CD4-positive, alpha-beta T cell treated with Interleukin-6 at 100 ng/mL for 8 hours (primary cell): Measurements from ENCODE around the gene VWA5A.
"Not testable (repeated sequence)": the region's sequence is repeated elsewhere in the genome, so short reads cannot be mapped to it uniquely, and the experiment has no call there.

ENCODE experiments used
- DNase-seq: peaks from one replicate; pipeline ENCODE4 v3.0.0-alpha.2; 2020; ENCODE audit warnings: mixed read lengths, low spot score

The VWA5A gene

DNA sequence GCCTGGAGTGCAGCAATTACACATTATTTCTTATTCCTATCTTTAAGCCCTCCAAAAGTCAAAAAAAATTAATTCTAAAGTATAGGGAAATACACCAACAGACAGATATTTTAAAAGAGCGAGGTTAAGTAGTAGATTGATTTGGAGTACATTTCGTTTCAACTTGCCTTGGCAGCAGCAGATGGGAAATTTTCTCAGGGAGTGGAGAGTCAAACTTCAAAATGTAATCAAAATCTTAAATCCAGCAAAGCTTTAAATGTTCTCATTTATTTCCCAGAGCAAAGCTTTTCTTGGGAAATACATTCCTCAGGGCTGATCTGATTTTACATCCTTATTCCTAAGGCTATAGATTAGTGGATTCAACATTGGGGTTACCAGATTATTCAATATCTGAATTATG lies 21.9 kb upstream of the VWA5A start:
- DNase-seq: no peak

DNA sequence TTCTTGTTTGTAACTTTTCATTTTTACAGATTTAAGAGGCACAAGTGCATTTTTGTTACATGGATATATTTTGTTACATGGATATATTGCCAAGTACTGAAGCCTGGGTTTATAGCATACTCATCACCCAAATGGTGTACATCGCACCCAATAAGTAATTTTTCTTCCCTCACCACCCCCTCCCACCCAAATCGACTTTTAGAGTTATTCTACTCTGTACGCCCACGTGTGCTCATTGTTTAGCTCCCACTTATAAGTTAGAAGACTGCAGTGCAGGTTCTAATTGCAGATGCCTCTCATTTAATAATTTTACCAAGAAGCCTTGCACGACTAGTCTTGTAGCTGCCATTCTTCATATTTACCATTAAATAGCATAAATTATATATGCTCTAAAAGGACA lies 20.5 kb upstream of the VWA5A start:
- no peak for DNase-seq

DNA sequence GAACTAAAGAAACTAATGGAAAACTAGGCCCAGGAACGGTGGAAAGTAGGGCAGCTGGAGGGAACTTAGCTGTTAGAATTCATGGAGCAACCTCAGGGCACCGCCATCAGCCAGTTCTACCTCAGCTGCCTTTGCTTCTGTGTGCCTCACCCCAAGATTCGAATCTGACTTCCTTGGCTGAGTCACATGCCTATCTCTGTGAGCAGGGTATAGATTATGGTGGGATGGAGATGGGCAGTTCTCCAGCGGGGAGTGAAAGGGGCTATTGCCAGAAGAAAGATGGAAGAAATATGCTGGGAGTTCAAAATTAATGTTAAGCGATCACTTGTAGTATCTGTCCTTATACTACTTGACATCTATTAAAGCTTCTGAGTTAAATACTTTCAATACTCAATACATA lies 18.9 kb upstream of the VWA5A start:
- no peak for DNase-seq

DNA sequence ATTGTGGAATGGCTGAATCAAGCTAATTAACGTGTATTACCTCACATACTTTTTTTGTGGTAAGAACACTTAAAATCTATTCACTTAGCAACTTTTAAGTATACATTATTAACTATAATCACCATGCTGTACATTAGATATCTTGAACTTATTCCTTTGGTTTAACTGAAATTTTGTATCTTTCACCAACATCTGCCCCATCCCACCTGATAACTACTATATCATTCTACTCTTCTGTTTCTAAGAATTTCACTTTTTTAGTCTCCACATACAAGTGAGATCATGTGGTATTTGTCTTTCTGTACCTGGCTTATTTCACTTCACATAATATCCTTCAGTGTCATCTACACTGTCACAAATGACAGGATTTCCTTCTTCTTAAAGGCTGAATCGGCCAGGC lies 17.1 kb upstream of the VWA5A start:
- DNase-seq: no peak

DNA sequence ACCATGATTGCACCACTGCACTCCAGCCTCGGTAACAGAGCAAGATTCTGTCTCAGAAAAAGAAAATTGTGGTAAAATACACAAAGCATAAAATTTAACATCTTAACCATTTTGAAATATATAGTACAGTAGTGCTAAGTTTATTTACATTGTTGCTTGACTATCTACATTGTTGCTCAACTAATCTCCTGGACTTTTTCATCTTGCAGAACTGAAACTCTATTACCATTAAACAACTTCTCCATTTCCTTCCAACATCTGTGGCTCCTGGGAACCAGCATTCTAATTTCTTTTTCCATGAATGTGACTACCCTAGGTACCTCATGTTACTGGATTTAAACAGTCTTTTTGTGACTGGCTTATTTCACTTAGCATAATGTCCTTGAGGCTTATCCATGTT lies 13.5 kb upstream of the VWA5A start:
- no peak for DNase-seq

DNA sequence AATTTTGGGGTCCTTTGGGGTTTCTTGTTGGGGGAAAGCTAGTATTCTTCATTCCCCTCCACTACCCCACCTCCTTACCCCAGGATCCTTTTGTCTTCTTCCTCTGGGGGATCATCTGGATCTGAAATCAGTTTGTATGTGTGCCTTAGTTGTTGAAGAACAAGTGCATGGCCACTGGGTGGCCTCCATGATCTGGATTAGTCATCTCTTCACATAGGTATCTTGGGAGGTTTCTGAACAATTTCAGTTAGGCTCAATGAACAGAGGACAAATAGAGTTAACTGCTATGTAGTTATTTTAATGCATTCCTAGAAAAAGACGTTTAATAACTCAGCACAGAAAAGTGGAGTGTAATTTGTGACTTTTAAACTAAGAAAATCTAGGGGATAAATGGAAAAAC lies 7.1 kb upstream of the VWA5A start:
- no peak for DNase-seq

DNA sequence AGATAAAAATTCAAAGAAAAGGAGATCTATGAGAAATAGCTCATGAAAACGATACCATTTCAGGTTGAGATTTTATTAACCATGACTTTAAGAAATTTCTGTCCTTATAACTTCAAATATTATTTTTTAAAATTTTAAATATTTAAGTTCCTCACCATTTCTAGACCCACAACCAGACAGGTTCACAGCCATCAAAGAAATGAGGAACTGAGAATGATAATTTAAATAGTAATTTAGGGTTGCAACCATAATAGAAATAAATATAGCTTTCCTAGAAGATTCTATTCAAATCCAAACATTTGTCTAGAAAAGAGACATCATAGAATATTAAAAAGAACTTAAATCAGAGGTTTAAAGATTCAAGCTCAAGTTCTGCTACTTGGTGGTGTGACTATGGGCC lies 5.9 kb upstream of the VWA5A start:
- DNase-seq: no peak

DNA sequence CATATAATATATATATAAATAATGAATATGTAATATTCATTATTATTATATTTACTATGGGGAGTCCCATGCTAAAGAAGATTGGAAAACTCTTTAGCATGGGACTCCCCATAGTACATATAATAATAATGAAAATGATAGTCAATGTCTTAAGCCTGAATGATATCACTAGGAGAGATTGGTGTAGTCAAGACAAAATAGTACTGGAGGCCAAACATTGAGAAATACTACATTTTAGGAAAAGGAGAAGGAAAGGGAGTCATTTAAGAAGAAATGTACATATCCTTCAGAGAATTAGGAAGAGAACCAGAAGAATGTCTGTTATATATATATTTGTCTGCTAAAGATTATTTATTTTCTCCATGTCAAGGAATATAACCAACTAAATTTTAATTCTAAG lies 5.0 kb upstream of the VWA5A start:
- no peak for DNase-seq

DNA sequence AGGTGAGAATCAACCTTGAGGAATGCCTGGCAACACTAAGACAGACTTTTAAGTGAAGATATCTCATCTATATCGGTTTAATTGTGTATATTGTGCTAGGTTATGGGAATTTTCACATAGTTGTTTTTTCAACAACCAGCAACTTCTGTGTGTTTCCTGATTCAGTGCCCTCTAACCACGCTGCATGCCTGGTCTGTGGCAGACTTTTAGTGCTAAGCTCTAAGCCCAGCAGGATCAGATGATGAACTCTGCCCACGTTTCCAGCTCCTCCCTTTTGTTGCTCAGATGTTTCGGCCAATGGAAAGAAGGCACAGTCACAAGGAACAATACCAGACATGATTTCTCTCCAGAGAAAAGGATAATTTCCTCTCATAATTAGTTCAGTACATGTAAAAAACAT lies 1.4 kb upstream of the VWA5A start:
- DNase-seq: no peak

DNA sequence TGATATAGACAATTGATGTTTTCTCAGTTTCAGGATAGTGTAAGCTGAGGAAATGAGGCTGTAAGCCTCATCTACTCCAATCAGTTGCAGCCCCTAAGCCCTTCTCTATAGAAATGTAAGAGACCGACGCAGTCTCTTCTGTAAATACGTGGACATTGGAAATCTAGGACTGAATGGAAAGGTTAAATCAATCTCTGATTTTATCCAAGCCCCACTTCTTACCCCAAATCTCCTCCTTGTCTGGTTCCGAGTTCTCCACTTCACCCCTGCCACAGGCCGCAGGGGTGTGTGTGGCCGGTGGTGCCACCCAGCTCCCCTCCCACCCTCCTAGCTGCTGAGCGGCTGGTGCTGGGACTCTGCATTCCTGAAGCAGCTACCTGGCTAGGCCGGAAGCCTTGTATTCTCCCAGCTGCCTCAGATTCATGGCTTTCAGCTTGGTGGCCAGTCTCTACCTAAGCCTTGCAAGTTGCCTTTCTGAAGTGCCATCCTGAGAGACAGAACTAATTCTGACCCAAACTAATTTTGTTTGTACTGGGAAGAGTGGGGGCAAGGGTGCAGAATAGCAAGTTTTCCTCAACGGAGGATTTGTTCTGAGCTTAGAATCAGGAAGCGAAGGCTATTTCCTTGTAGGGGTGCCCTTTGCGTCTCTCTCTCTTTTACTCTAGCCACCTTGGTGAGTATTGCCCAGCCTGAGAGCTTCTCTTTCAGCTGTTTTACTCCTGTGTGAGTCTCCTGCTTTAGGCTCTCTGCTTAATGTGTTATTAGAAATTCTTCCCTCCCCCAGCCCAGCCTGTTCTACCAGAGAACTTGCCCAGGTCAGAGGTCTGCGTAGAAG lies 749 bp downstream of the VWA5A start:
- DNase-seq: no peak

DNA sequence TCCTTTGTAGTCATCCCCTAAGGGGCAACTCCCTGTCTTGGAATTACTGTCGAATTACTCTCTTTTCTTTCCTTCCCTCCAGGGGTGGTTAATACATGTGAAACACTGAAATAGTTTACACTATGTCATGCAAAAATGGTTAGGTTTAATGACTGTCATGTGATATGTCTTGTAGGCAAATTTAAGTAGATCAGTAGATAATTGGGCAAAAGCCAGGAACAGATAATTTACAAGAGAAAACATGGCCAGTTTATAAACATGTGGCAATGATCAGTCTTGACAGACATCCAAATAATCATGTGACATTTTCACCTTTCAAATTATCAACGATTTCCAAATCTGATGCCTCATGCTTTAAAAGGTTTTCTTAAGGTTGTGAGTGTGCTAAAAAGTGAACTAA lies 3.9 kb downstream of the VWA5A start:
- DNase-seq: no peak

DNA sequence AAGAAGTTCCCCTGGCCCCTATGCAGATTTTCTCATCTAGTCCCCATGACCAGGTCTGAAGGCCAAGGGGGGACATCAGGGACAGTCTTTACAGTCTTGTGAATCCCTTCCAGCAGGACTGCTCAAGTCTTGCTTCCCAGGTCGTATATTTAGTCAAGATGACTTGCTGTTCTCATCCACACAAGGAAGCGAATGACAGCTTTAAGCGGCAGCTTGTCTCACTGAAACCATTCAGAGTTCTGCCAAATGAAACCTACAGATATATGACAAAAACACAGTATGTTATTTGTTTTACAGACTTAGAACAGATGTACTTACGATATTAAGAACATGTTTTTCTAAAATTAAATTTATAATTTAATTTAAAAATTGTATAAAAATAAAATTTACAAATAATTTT lies 5.6 kb downstream of the VWA5A start:
- DNase-seq: no peak

DNA sequence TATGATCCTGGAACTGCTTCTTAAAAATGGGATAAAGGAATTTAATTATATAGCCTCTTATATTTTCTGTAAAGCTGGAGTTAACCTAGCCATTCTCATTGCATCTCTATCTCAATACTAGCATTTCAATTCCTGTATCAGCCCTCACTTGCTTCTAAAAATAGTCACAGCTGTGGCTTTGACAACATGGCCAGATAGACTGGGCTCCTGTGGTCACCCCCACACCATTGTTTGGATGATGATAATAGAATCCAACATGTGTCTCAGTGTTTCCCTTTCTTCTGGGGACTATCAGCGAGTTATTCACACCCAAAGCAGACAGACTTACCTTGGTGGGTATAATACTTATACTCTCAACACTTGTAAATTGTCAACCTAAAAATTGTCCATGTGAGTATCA lies 6.9 kb downstream of the VWA5A start:
- DNase-seq: no peak

DNA sequence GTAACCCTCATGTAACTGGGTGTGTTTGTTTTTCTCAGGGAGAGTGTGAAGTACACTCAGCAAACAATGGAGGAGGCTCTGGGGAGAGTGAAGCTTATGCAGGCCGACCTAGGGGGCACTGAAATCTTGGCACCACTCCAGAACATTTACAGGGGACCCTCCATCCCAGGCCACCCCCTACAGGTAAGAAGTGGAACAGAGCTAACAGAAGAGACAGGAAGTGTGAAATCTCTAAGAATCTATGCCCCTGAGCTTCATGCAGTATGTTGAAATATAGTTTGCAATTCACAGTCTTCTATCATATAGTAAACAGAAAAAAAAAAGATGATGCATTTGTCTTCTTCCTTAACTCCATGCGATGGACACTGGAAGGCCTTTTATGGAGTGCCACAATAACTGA lies 8.4 kb downstream of the VWA5A start:
- DNase-seq: no peak

DNA sequence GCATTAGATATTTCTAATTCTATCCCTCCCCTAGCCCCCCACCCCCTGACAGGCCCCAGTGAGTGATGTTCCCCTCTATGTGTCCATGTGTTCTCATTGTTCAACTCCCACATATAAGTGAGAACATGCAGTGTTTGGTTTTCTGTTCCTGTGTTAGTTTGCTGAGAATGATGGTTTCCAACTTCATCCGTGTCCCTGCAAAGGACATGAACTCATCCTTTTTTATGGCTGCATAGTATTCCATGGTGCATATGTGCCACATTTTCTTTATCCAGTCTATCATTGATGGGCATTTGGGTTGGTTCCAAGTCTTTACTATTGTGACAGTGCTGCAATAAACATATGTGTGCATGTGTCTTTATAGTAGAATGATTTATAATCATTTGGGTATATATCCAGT lies 11.9 kb downstream of the VWA5A start:
- DNase-seq: not testable (repeated sequence)

DNA sequence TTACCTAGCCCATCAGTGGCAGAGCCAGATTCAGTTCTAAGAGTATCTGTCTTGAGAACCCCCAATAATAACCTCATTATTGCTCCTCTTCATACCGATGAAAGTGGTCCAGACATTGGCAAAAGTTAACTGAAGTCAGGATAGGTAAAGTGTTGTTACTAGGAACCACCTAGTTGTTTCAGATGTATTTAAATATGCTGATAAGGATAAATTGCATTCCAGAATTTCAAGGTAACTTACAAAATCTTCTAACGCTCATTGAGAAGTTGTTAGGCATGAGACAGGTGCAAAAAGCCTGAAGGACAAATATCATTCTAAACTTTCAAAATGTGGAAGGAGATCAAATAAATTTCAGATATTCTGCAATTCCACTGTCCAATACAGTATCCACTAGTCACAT lies 27.8 kb downstream of the VWA5A start:
- DNase-seq: no peak

DNA sequence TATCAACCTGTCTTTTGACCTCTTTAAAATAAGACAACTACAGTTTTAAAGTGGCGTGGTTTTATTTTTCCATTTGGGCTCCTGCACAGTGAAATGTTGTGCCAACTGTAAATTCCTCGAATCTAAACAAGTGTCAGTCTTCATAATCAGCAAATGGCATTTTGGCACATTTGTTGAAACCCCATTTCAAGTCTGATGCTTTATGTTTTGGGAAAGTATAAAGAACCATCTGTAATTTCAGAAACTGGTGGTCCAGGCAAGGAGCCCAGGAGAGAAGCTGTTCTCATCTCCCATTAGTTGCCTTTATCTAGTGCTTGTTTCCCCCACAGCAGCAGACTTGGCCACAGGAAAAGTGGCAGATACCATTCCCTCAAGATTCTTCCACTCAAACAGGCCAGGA lies 32.7 kb downstream of the VWA5A start:
- no peak for DNase-seq

DNA sequence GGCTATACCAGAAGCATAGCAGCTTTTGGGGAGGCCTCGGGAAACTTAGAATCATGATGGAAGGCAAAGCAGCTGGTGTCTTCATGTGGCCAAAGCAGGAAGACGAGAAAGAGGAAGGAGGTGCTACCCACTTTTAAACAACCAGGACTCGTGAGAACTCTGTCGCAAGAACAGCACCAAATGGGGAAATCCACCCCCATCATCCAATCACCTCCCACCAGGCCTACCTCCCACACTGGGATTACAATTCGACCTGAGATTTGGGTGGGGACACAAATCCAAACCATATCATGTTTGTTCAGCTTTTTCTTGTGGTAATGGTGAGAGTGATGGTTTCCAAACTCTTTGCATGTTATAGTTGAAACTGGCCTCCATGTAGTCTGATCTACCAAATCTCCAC lies 35.4 kb downstream of the VWA5A start:
- DNase-seq: no peak

DNA sequence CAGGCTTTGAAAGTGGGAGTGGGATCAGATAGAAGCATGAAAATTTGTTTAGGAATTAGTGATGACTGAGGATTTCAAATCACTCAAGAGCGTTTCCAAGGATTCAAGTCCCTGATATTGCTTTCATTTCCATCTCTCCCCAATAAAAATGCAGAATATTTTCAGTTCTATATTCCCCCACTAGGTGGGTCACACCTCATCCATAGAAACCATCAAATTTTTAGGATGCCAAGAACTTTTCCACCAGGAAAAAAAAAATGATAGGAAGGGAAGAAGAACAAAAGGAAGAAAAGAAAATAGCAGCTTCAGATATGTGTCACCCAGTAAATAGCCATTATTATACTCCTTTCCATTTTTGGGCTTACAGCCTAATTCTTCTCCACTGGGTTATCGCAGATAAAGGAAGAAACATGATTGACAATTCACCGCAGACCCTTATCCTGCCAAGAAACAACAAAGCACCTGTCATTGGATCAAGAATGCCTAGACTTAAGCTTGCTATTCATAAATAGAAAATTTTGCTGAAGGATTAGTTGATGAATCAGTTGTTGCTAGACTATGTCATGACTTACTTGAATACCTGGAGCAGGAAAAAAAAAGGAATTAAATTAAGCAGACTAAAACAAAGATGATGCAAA lies 37.6 kb downstream of the VWA5A start:
- DNase-seq: no peak

DNA sequence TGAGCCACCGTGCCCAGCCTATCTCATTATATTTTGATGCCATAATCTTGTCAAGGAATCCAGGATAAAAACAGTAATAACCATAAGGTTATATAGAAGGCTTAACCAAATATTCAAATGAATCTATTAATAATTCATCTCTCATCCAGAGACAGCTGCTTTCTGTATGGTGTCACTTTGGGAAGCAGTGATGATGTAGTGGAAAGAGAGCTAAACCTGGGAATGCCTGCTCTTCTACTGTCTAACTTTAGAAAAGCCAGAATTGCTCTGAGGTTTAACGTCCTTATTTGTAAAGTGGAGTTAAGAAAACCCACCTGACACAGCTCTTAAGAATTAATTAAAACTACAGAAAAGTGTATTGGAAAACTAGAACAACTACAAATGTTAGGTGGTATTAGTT lies 38.6 kb downstream of the VWA5A start:
- DNase-seq: no peak

DNA sequence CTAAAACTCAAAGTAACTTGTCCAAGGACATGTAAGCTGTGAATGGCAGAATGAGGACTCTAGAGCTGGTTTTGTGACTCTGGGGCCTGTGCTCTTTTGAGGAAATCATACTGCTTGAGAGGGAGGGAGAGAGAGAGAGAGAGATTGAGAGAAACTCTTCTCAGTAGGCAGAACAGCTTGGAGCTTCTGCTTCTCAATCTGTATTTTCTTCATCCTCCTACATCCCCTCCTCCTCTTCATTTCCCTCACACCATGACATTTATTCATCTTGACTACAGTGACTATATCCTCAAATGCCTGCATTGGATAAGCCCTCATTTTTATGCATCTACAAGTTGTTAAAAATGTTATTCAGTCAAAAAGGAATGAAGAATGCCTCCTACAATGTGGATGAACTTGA lies 44.2 kb downstream of the VWA5A start:
- no peak for DNase-seq

DNA sequence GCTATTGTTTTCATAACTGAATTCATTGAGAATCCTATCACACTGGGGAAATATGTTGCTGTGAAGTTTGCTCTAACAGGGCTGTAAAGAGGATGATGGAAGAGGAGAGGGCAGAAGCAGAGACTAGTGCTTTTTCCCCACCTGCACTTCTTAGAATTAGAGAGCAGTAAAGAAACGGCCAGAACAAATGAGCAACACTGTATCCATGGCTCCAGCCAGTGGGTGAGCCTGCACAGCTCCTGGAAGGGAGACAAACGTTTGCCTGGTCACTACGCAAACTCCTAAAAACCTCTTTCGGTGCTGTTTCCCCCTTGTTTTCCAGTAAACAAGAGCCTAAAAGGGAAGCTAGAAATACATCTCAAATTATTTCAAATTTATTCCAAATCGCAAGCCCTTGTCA lies 45.7 kb downstream of the VWA5A start:
- DNase-seq: no peak

DNA sequence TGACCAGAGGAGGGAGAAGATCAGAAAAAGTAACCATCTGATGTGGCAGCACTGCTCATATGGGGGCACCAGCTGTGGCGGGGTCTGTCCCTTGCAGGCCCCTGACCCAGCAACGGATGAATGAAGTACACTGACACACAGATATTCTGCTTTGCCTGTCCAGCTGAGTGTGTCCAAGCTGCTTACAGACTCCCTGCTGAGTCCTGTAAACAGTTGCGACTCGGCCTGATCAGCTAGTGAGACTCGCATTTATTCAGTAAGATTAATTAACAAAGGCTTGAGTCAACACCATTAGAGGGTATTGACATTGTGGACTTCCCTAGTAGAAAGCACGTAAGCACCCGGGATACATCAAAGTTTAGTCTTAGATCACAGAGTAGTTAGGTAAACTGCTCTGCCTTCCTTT lies 52.6 kb downstream of the VWA5A start:
- no peak for DNase-seq

DNA sequence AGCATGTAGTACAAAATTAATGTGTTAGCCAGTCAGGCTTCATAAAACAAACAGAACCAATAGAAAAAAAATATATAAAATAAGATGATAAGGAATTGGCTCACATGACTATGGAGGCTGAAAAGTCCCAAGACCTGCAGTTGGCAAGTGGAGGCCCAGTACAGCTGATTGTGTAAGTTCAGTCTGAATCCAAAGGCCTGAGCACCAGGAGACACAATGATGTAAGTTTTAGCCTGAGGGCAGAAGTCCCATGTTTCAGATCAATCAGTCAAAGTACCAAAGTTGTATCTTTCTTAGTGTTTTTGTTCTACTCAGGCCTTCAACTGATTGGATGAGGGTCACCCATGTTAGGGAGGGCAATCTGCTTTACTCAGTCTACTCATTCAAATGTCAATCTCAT lies 53.5 kb downstream of the VWA5A start:
- DNase-seq: no peak
